ENCODE measurements around the gene MYOT.

MYOT gene, protein sequence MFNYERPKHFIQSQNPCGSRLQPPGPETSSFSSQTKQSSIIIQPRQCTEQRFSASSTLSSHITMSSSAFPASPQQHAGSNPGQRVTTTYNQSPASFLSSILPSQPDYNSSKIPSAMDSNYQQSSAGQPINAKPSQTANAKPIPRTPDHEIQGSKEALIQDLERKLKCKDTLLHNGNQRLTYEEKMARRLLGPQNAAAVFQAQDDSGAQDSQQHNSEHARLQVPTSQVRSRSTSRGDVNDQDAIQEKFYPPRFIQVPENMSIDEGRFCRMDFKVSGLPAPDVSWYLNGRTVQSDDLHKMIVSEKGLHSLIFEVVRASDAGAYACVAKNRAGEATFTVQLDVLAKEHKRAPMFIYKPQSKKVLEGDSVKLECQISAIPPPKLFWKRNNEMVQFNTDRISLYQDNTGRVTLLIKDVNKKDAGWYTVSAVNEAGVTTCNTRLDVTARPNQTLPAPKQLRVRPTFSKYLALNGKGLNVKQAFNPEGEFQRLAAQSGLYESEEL

DNA sequence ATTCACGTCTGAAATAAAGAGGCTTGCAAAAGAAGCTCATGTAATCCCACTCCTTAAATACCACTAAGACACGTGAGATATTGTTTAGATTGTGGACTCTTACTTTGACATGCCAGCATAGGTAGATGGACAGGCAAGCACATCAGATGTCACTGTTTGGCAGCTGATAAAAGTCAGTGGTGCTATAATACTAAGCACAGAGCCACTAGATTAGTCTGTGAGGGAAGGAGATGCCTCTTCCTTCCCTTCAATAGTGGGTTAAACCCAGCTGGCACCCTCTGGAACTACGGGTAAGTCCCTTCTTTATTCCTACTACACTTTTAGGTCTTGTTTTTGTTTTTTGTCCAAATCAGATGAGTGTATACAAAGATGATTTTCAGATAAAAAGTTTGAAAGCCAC, at the start of gene MYOT:
TSS of gene MYOT (plus strand) at position 197 of the 400 bp plus-strand sequence. CDS start 2,792 bp downstream, outside the sequence.
- Mint-ChIP-seq H3K27me3 (no peaks in the 10 kb centered on the region), H3K4me1 (ENCODE audit: low read depth) (no peaks in the 10 kb centered on the region), H3K36me3 (ENCODE audit: low read depth) (no peaks in the 10 kb centered on the region), H3K27ac (no peak within 1 kb of the TSS), H3K9me3 (no peaks in the 10 kb centered on the region), H3K4me3 (no peak within 1 kb of the TSS)

DNA sequence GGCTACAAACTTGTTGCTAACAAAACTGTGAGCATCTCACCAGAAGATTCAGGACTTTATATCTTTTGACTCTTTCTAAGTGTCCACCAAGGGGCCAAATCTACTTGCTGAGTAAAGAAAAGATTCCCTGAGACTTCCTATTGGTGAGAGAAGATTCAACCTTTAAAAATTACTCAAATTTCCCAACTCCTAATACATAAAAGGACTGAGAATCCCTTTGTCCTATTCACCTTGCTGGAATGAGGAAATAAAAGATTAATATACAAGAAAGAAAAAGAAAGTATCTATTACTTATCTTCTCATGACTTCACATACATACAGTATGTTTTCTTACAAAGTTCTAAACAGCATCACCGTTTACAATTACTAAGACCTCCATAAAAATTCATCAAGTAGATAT, 47.9 kb upstream of the MYOT start:
- no peak overlapping the region for H3K27ac Mint-ChIP-seq
- H3K4me1 Mint-ChIP-seq (ENCODE audit: low read depth): no peaks in the 10 kb centered on the region
- no peaks in the 10 kb centered on the region for H3K36me3 Mint-ChIP-seq (ENCODE audit: low read depth)
- H3K9me3 Mint-ChIP-seq: no peaks in the 10 kb centered on the region
- H3K27me3 Mint-ChIP-seq: no peaks in the 10 kb centered on the region
- no peak overlapping the region for H3K4me3 Mint-ChIP-seq

DNA sequence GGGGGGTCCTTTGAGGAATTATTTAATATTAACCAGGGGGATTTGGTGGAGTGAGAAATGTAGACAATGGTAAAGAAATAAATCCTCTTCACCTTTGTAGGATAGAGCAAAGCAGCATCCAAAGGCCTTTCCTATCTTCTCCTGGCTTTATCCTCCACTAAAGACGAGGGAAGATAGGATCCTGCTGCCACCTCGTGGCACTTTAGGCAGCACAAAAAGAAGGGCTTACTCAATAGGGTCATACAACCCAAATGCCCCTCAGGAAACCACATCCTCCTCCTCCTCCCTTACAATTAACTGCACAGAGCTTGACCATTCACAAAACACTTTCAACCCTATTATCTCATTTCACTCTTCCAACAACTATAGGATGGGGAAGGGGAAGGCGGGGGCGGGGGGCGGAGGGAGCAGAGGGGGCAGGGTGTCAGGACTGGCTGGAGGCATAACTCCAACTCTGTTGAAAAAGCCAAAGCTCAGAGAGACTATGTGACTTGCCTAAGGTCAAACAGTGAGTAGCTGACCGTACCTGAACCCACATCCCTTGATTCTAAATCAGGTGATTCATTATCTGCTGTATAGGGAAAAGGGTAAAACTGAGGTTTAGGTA, 45.4 kb upstream of the MYOT start:
- H3K4me1 Mint-ChIP-seq (ENCODE audit: low read depth): no peaks in the 10 kb centered on the region
- peaks cover 9% of the 10 kb centered on the region for H3K9me3 Mint-ChIP-seq
- H3K4me3 Mint-ChIP-seq: no peak overlapping the region
- peaks cover 7% of the 10 kb centered on the region for H3K36me3 Mint-ChIP-seq (ENCODE audit: low read depth)
- H3K27me3 Mint-ChIP-seq: no peaks in the 10 kb centered on the region
- no peak overlapping the region for H3K27ac Mint-ChIP-seq

DNA sequence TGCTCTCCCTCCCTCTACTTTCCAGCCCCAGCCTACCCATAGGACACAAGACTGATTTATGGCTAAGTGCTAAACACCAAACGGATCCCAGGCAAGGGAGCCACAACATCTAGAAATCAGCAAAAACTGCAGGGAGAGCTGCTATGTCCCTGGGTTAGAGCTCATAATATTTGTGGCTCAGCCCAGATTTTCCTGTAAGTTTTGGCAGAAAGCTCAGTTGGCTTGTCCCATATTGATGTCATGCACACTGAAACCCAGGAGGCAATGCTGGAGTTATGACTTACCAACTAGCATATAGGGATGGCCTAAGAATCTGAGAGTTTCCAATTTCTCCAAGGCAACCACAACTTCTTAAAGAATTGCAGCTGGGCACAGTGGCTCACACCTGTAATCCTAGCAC, 44.7 kb upstream of the MYOT start:
- Mint-ChIP-seq H3K36me3 (ENCODE audit: low read depth) (peaks cover 7% of the 10 kb centered on the region), H3K4me1 (ENCODE audit: low read depth) (no peaks in the 10 kb centered on the region), H3K4me3 (no peak overlapping the region), H3K9me3 (peaks cover 9% of the 10 kb centered on the region), H3K27ac (no peak overlapping the region), H3K27me3 (no peaks in the 10 kb centered on the region)

DNA sequence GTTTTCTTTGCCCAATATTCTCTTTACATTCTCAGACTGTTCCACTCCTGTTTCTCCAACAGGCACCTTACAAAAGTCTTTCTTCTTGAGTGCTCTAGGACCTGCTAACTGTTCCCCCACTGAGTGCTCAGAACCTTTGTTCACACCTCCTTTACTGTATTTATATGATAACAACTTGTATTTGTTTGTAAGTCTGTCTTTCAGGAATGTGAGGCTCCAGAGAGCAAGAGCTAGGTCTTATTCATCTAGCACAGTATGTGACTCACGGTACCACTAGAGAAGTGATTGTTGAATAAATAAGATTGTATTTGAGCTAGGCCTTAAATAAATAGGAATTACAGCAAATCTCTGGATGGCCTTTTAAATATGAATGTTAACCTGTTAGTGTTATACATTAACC, 42.5 kb upstream of the MYOT start:
- Mint-ChIP-seq H3K9me3 (peaks cover 9% of the 10 kb centered on the region), H3K4me1 (ENCODE audit: low read depth) (no peaks in the 10 kb centered on the region), H3K27me3 (no peaks in the 10 kb centered on the region), H3K27ac (no peak overlapping the region), H3K36me3 (ENCODE audit: low read depth) (peaks cover 7% of the 10 kb centered on the region), H3K4me3 (no peak overlapping the region)

DNA sequence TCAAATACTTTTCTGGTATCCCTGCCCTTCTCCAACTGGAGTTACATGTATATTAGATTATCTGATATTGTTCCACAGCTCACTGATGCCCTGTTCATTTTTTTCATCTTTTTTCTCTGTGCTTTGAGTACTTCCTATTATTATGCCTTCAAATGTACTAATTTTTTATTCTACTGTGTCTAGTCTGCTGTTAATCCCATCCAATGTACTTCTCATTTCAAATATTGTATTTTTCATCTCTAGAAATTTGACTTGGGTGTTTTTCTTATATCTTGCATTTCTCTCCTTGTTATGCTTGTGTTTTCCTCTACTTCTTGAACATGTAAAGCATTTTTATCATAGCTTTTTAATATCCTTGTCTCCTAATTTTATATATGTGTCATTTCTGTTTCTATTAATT, 41.6 kb upstream of the MYOT start:
- peaks cover 9% of the 10 kb centered on the region for H3K9me3 Mint-ChIP-seq
- H3K4me1 Mint-ChIP-seq (ENCODE audit: low read depth): no peaks in the 10 kb centered on the region
- no peak overlapping the region for H3K27ac Mint-ChIP-seq
- no peaks in the 10 kb centered on the region for H3K27me3 Mint-ChIP-seq
- no peak overlapping the region for H3K4me3 Mint-ChIP-seq
- H3K36me3 Mint-ChIP-seq (ENCODE audit: low read depth): peaks cover 7% of the 10 kb centered on the region

DNA sequence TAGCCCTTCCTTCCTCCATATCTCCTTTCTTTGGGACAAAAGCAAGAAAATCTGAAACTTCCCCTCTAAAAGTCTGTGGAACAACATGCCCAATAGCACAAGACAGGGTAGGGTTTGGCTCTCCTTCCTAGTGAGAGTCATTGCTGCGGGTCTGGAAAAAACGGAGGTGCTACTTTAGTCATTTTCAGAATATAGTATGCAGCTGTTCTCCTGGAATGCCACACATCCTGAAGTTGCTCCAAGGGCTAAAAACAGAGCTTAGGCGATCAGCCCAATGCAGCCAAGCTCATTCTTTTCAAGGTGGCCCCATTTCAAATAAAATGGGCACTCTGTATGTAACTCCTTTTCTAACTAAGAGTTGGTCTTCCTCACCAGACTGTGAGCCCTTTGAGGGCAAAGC, 39.5 kb upstream of the MYOT start:
- H3K36me3 Mint-ChIP-seq (ENCODE audit: low read depth): peaks cover 7% of the 10 kb centered on the region
- no peaks in the 10 kb centered on the region for H3K27me3 Mint-ChIP-seq
- no peaks in the 10 kb centered on the region for H3K4me1 Mint-ChIP-seq (ENCODE audit: low read depth)
- no peak overlapping the region for H3K27ac Mint-ChIP-seq
- H3K9me3 Mint-ChIP-seq: peaks cover 9% of the 10 kb centered on the region
- H3K4me3 Mint-ChIP-seq: no peak overlapping the region

DNA sequence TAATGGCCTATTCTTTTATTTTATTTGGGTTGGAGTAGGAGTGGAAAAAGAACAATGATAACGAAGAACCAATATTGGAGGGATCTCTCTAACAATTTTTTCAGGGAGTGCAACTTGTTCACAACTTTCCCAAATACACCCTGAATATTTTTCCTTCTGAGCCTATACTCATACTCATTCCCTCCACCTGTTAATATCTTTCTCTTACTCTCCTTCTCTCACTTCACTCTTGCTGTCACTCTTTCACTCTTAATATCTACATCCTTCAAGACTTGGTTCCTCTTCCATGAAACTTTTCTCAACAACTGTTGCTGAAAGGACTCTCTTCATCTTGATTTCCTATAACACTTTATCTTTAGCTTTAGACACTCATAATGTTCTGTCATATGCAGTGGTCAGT, 39.0 kb upstream of the MYOT start:
- Mint-ChIP-seq H3K4me1 (ENCODE audit: low read depth) (no peaks in the 10 kb centered on the region), H3K27me3 (no peaks in the 10 kb centered on the region), H3K4me3 (no peak overlapping the region), H3K27ac (no peak overlapping the region), H3K36me3 (ENCODE audit: low read depth) (peaks cover 7% of the 10 kb centered on the region), H3K9me3 (peaks cover 9% of the 10 kb centered on the region)

DNA sequence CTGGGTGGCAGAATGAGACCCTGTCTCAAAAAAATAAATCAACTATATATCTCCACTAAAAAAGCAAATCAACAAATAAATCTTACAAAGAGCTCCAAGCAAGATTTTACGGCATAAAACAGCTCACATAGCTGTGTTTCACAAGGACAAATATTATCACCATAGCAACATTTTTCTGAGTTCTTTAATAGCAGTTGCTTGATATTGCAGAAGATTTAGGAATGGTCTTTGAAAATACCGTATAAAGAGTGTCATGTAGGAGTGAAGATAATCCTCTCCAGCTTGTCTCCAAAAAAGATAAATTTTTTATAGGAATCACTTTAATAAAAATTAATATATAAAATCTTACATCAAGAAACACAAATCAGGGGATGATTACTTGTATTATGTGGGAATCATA, 36.6 kb upstream of the MYOT start:
- peaks cover 4% of the 10 kb centered on the region for H3K36me3 Mint-ChIP-seq (ENCODE audit: low read depth)
- H3K4me1 Mint-ChIP-seq (ENCODE audit: low read depth): no peaks in the 10 kb centered on the region
- H3K27me3 Mint-ChIP-seq: no peaks in the 10 kb centered on the region
- no peak overlapping the region for H3K4me3 Mint-ChIP-seq
- H3K27ac Mint-ChIP-seq: no peak overlapping the region
- H3K9me3 Mint-ChIP-seq: peaks cover 5% of the 10 kb centered on the region

DNA sequence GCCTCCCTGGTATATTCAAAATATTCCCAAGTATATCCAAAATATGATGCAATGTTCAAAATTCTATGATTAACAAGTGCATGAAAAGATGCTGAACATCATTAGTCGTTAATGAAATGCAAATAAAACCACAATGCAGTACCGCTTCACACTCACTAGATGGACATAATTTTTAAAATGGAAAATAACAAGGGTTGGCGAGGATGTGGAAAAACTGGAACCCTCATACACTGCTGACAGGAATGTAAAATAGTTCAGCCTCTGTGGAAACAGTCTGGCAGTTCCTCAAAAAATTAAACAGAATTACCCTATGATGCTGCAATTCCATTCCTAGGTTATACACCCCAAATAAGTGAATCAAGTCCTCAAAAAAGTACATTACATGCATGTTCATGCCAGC, 36.1 kb upstream of the MYOT start:
- Mint-ChIP-seq H3K4me1 (ENCODE audit: low read depth) (no peaks in the 10 kb centered on the region), H3K27ac (no peak overlapping the region), H3K36me3 (ENCODE audit: low read depth) (no peaks in the 10 kb centered on the region), H3K27me3 (no peaks in the 10 kb centered on the region), H3K9me3 (peaks cover under 1% of the 10 kb centered on the region), H3K4me3 (no peak overlapping the region)

DNA sequence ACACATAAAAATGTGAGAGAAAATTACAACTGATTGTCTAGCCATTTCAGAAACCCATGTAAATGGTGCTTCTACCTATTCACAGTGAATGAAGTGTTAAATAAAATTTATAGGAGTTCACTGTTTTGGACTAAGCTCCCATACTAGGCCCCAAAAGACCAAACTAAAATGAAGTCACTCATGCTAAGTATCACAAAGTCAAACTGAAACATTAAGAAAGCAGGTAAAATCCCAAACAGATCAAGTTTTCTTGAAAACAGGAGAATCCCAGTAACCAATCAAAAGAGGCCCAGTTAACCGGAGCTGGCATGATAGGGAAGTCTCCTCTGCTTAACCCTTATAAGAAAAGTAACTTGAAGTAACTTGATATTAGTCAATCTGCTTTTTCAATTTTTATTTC, 35.2 kb upstream of the MYOT start:
- Mint-ChIP-seq H3K4me3 (no peak overlapping the region), H3K4me1 (ENCODE audit: low read depth) (no peaks in the 10 kb centered on the region), H3K27ac (no peak overlapping the region), H3K27me3 (no peaks in the 10 kb centered on the region), H3K9me3 (no peaks in the 10 kb centered on the region), H3K36me3 (ENCODE audit: low read depth) (no peaks in the 10 kb centered on the region)

DNA sequence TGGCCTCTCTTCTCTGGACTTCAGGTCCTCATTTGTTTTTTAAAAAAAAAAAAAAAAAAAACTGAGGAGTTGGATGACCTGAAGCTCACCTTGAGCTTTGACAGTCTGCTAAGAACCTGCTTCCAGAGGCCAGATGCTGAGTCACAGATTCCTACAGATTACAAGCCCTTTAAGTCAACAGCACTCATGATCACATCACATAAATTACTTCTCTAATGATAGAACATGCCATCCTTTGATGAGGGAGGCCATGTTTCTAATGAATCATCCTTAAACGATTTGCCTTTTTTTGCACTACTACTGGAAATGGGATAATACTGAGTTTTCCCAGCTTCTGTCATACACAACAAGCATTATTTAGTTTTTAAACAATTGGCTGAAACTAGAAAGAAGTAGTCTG, 34.2 kb upstream of the MYOT start:
- no peak overlapping the region for H3K4me3 Mint-ChIP-seq
- H3K27me3 Mint-ChIP-seq: no peaks in the 10 kb centered on the region
- no peaks in the 10 kb centered on the region for H3K9me3 Mint-ChIP-seq
- no peaks in the 10 kb centered on the region for H3K36me3 Mint-ChIP-seq (ENCODE audit: low read depth)
- no peaks in the 10 kb centered on the region for H3K4me1 Mint-ChIP-seq (ENCODE audit: low read depth)
- H3K27ac Mint-ChIP-seq: no peak overlapping the region

DNA sequence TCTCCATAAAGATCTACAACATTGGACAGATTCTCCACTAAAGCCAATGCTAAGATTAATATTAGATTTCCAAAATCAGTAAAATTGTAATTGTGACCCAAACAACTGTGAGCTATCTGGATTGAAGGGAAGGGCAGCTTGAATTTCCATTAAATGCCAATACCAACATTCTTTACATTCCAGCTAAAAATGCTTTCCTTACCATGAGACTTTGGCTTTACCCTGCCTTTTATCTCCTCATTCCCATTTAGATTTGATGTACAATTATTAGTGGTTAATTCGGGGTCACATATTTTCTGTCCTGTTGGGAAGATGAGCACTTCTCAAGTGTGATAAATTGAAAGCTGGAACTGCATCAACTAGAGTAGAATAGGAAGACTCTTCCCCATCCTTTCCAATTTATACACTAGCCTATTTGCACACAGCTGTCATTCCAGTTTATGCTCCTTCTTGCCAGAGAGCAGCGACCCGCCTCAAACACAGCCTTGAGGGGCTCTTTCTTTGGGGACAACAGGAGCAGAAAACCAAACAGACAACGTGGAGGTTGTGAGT, 33.1 kb upstream of the MYOT start:
- Mint-ChIP-seq H3K36me3 (ENCODE audit: low read depth) (no peaks in the 10 kb centered on the region), H3K9me3 (no peaks in the 10 kb centered on the region), H3K4me1 (ENCODE audit: low read depth) (no peaks in the 10 kb centered on the region), H3K4me3 (no peak overlapping the region), H3K27me3 (no peaks in the 10 kb centered on the region), H3K27ac (no peak overlapping the region)

DNA sequence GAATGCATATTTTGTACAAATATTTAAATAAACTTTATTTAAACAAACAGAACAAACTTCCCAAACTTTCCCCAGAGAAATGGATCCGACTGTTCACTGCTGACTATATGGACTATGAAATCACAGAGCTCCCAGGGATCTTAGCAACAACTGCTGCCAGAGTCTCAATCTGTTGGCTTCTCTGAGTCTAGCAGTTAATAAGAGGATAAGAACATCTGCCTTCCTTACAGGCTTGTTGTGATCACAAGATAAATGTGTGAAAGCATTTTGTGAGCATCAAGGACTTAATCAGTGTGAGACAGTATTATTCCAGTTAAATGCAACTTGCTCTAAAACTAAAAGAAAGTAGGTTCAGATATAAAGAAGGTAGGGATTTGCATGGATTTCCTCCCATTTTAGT, 31.4 kb upstream of the MYOT start:
- Mint-ChIP-seq H3K9me3 (no peaks in the 10 kb centered on the region), H3K4me1 (ENCODE audit: low read depth) (no peaks in the 10 kb centered on the region), H3K36me3 (ENCODE audit: low read depth) (no peaks in the 10 kb centered on the region)

DNA sequence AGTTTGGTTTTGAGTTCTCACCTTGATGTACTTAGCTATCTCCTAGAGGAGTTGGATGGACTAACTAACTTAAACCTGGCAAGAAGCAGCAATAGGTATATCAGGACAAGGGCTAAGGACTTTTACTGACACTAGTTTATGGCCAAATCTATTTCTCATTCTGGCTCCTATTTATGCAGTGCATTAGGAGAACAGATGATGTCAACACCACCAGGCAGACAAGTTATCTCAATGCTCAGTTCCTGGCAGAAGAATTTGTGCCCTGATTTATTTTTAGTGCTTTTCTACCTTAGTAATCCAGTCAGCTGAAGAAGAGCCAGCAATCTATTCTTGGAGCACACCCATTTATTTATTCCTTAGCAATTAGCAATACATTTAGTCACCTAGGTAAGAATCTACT, 30.7 kb upstream of the MYOT start:
- no peaks in the 10 kb centered on the region for H3K4me1 Mint-ChIP-seq (ENCODE audit: low read depth)
- no peaks in the 10 kb centered on the region for H3K36me3 Mint-ChIP-seq (ENCODE audit: low read depth)
- H3K9me3 Mint-ChIP-seq: no peaks in the 10 kb centered on the region
- H3K4me3 Mint-ChIP-seq: no peak overlapping the region
- H3K27ac Mint-ChIP-seq: no peak overlapping the region
- no peaks in the 10 kb centered on the region for H3K27me3 Mint-ChIP-seq

More for the DNA sequence above, 31.4 kb upstream of the MYOT start:
- Mint-ChIP-seq H3K4me3 (no peak overlapping the region), H3K27ac (no peak overlapping the region), H3K27me3 (no peaks in the 10 kb centered on the region)

Data from stimulated activated naive CD8-positive, alpha-beta T cell treated with anti-CD3 and anti-CD28 coated beads, Interleukin-15, Interleukin-2, amounts not matched to agents 100 ng/mL and 50 ng/mL, for 24 hours (primary cell).